ENCODE data around the gene DHDH.
"Not testable (repeated sequence)": the region's sequence is repeated elsewhere in the genome, so short reads cannot be mapped to it uniquely, and the experiment has no call there.

DHDH gene

GRCh38 chr19:48933382-48933932 lies at the start of gene DHDH:
TSS of gene DHDH (plus strand) at chr19:48933699. CDS start at chr19:48933722, 23 bp downstream.
- Mint-ChIP-seq H3K36me3 (no peaks in the 10 kb centered on the region), H3K4me3 (peak within 1 kb of the TSS; percentile 87), H3K9me3 (ENCODE audit: low read depth) (no peaks in the 10 kb centered on the region), H3K27me3 (no peaks in the 10 kb centered on the region), H3K4me1 (ENCODE audit: low read depth) (peaks cover 13% of the 10 kb centered on the region), H3K27ac (peak within 1 kb of the TSS; percentile 7)

GRCh38 chr19:48883726-48884125 lies 49.8 kb upstream of the DHDH start:
- H3K36me3 Mint-ChIP-seq: no peaks in the 10 kb centered on the region
- H3K4me3 Mint-ChIP-seq: no peak overlapping the region
- peaks cover under 1% of the 10 kb centered on the region for H3K4me1 Mint-ChIP-seq (ENCODE audit: low read depth)
- H3K9me3 Mint-ChIP-seq (ENCODE audit: low read depth): no peaks in the 10 kb centered on the region
- H3K27me3 Mint-ChIP-seq: no peaks in the 10 kb centered on the region
- no peak overlapping the region for H3K27ac Mint-ChIP-seq

- no peaks in the 10 kb centered on the region for H3K36me3 Mint-ChIP-seq
- peaks cover 3% of the 10 kb centered on the region for H3K27me3 Mint-ChIP-seq
- H3K27ac Mint-ChIP-seq: no peak overlapping the region
- no peaks in the 10 kb centered on the region for H3K4me1 Mint-ChIP-seq (ENCODE audit: low read depth)
- no peak overlapping the region for H3K4me3 Mint-ChIP-seq
- H3K9me3 Mint-ChIP-seq (ENCODE audit: low read depth): no peaks in the 10 kb centered on the region
Observed at GRCh38 chr19:48887861-48888612, 45.5 kb upstream of the DHDH start.

GRCh38 chr19:48889496-48889895 lies 44.0 kb upstream of the DHDH start:
- H3K4me1 Mint-ChIP-seq (ENCODE audit: low read depth); H3K36me3 Mint-ChIP-seq; H3K4me3 Mint-ChIP-seq; H3K27me3 Mint-ChIP-seq; H3K27ac Mint-ChIP-seq; H3K9me3 Mint-ChIP-seq (ENCODE audit: low read depth): not testable (repeated sequence)

- Mint-ChIP-seq H3K9me3 (ENCODE audit: low read depth) (no peaks in the 10 kb centered on the region), H3K4me3 (no peak overlapping the region), H3K36me3 (no peaks in the 10 kb centered on the region), H3K27me3 (peaks cover 7% of the 10 kb centered on the region), H3K4me1 (ENCODE audit: low read depth) (peaks cover 6% of the 10 kb centered on the region), H3K27ac (no peak overlapping the region)
Observed at GRCh38 chr19:48890551-48890950, 42.9 kb upstream of the DHDH start.

GRCh38 chr19:48895226-48895625 lies 38.3 kb upstream of the DHDH start:
- H3K4me1 Mint-ChIP-seq (ENCODE audit: low read depth): peaks cover 20% of the 10 kb centered on the region
- H3K36me3 Mint-ChIP-seq: no peaks in the 10 kb centered on the region
- H3K27ac Mint-ChIP-seq: no peak overlapping the region
- H3K27me3 Mint-ChIP-seq: peaks cover 7% of the 10 kb centered on the region
- no peaks in the 10 kb centered on the region for H3K9me3 Mint-ChIP-seq (ENCODE audit: low read depth)
- H3K4me3 Mint-ChIP-seq: peak overlapping the region; percentile 67

- H3K4me3 Mint-ChIP-seq: peak overlapping the region; percentile 67
- peaks cover 2% of the 10 kb centered on the region for H3K36me3 Mint-ChIP-seq
- peak overlapping the region; percentile 34 for H3K27ac Mint-ChIP-seq
- no peaks in the 10 kb centered on the region for H3K9me3 Mint-ChIP-seq (ENCODE audit: low read depth)
- peaks cover 26% of the 10 kb centered on the region for H3K4me1 Mint-ChIP-seq (ENCODE audit: low read depth)
- peaks cover 5% of the 10 kb centered on the region for H3K27me3 Mint-ChIP-seq
Observed at GRCh38 chr19:48896191-48896720, 37.2 kb upstream of the DHDH start.

- Mint-ChIP-seq H3K27ac (no peak overlapping the region), H3K4me1 (ENCODE audit: low read depth) (peaks cover 34% of the 10 kb centered on the region), H3K36me3 (peaks cover 2% of the 10 kb centered on the region), H3K27me3 (peaks cover 5% of the 10 kb centered on the region), H3K9me3 (ENCODE audit: low read depth) (no peaks in the 10 kb centered on the region), H3K4me3 (no peak overlapping the region)
Observed at GRCh38 chr19:48897181-48897580, 36.3 kb upstream of the DHDH start.

- Mint-ChIP-seq H3K27ac (peak overlapping the region; percentile 83), H3K4me1 (ENCODE audit: low read depth) (peaks cover 39% of the 10 kb centered on the region), H3K4me3 (peak overlapping the region; percentile 71)
- not testable (repeated sequence) for H3K9me3 Mint-ChIP-seq (ENCODE audit: low read depth); H3K27me3 Mint-ChIP-seq; H3K36me3 Mint-ChIP-seq
Observed at GRCh38 chr19:48899386-48899749, 34.1 kb upstream of the DHDH start.

GRCh38 chr19:48899781-48900476 lies 33.6 kb upstream of the DHDH start, which contains the start of gene NUCB1:
TSS of gene NUCB1 (plus strand) at chr19:48900312. CDS start at chr19:48900797, 485 bp downstream.
- H3K9me3 Mint-ChIP-seq (ENCODE audit: low read depth): no peaks in the 10 kb centered on the region
- H3K27ac Mint-ChIP-seq: peak within 1 kb of the TSS; percentile 98
- peak within 1 kb of the TSS; percentile 94 for H3K4me3 Mint-ChIP-seq
- peaks cover 5% of the 10 kb centered on the region for H3K36me3 Mint-ChIP-seq
- H3K4me1 Mint-ChIP-seq (ENCODE audit: low read depth): peaks cover 35% of the 10 kb centered on the region
- H3K27me3 Mint-ChIP-seq: peaks cover under 1% of the 10 kb centered on the region

- Mint-ChIP-seq H3K9me3 (ENCODE audit: low read depth) (no peaks in the 10 kb centered on the region), H3K27me3 (no peaks in the 10 kb centered on the region), H3K27ac (peak overlapping the region; percentile 98), H3K36me3 (peaks cover 5% of the 10 kb centered on the region), H3K4me1 (ENCODE audit: low read depth) (peaks cover 32% of the 10 kb centered on the region), H3K4me3 (peak overlapping the region; percentile 94)
Observed at GRCh38 chr19:48900477-48901406, 32.8 kb upstream of the DHDH start.

- not testable (repeated sequence) for H3K27ac Mint-ChIP-seq, H3K27me3 Mint-ChIP-seq
- H3K4me3 Mint-ChIP-seq: peak overlapping the region; percentile 94
Observed at GRCh38 chr19:48902291-48902690, 31.2 kb upstream of the DHDH start.

GRCh38 chr19:48903788-48904187 lies 29.7 kb upstream of the DHDH start:
- not testable (repeated sequence) for H3K36me3 Mint-ChIP-seq; H3K4me3 Mint-ChIP-seq; H3K9me3 Mint-ChIP-seq (ENCODE audit: low read depth); H3K27me3 Mint-ChIP-seq; H3K27ac Mint-ChIP-seq
- peaks cover 27% of the 10 kb centered on the region for H3K4me1 Mint-ChIP-seq (ENCODE audit: low read depth)

More at GRCh38 chr19:48902291-48902690, 31.2 kb upstream of the DHDH start:
- H3K36me3 Mint-ChIP-seq; H3K9me3 Mint-ChIP-seq (ENCODE audit: low read depth): not testable (repeated sequence)
- peaks cover 27% of the 10 kb centered on the region for H3K4me1 Mint-ChIP-seq (ENCODE audit: low read depth)

GRCh38 chr19:48905664-48906063 lies 27.8 kb upstream of the DHDH start:
- Mint-ChIP-seq H3K9me3 (ENCODE audit: low read depth) (no peaks in the 10 kb centered on the region), H3K27me3 (no peaks in the 10 kb centered on the region), H3K4me3 (no peak overlapping the region), H3K4me1 (ENCODE audit: low read depth) (peaks cover 18% of the 10 kb centered on the region), H3K36me3 (peaks cover 7% of the 10 kb centered on the region), H3K27ac (no peak overlapping the region)

Data from activated naive CD8-positive, alpha-beta T cell (primary cell).